Dedifferentiated amniotic fluid mesenchymal stem cell (primary cell): ENCODE measurements around the gene RIN1.
"Not testable (repeated sequence)": the region's sequence is repeated elsewhere in the genome, so short reads cannot be mapped to it uniquely, and the experiment has no call there.

Experiments used
- DNase-seq: peaks from one replicate; pipeline ENCODE4 v3.0.0-alpha.2; 2016; ENCODE audit errors: extremely low spot score

The RIN1 gene

DNA sequence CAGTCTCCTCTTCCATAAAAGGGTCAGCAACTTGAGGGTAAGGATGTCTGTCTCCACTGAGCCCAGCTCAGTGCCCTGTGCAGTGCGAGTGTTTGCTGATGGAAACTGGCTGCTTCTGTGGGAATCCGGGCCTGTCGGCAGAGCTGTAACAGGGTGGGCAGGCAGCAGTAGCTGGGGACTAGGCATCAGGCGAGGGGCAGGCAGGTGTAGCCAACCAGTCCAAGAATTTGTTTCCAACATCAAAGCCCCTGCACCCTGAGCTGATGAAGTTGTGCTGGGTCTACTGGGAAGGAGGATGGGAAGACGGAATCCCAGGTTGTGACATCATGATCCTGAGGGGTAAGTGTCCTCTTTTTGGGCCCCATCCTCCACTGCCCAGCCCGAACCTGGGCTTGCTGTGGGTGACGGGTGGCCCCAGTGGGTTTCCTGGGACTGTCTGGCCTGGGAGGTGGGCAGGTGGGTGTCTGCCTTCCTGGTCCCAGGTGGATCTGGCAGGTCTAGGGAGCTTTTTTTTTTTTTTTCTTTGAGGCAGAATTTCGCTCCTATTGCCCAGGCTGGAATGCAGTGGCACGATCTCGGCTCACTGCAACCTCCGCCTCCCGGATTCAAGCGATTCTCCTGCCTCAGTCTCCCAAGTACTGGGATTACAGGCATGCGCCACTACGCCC, 24.3 kb upstream of the RIN1 start:
- DNase-seq: no peak

DNA sequence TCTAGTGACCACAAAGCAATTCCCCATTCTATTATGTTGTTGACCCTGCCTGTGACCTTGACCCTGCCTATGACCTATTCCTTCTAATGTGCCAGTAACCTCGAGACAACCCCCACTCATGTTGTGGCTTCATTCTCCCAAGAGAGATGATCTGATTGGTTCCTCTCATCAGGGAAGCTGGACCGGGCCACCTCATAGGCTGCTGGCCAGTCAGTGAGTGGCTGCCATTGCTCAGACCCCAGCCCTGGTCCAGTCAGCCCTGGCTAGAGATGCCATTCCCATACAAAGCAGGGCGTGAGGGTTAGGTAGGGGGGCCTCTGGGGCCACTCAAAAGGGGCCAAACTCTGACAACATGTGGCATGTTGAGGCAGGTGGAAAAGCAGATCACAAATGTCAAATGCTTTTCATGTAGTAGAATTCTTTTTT, 23.4 kb upstream of the RIN1 start:
- no peak for DNase-seq

DNA sequence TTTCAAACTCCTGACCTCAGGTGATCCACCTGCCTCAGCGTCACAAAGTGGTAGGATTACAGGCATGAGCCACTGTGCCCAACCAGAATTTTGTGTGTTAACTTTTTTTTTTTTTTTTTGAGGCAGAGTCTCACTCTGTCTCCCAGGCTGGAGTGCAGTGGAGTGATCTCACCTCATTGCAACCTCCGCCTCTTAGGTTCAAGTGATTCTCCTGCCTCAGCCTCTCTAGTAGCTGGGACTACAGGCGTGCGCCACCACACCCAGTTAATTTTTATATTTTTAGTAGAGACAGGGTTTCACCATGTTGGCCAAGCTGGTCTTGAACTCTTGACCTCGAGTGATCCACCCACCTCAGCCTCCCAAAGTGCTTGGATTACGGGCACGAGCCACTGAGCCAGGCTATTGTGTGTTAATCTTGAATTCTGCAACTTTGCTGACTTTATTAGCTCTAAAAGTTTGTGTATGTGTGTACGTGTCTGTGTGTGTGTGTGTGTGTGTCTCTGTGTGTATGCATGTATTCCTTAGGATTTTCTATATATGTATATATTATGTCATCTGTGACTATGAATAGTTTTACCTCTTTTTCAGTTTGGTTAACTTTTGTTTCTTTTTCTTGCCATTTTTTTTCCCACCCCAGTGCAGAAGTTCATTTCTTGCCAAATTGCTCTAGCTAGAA, 14.5 kb upstream of the RIN1 start:
- DNase-seq: not testable (repeated sequence)

DNA sequence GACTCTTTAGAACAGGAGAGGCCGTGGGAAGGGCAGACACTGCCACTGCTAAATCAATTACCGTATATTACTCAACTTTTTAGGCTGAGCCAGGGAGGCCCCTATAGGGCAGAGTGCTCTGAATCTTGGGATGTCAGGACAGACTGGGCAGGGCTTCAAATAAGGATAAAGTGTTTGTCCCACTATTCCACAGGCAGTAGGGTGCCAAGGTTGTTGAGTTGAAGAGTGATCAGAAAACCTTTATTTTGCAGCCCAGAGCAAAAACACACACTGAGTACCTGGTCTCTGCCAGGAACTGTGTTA, 12.8 kb upstream of the RIN1 start:
- DNase-seq: no peak

DNA sequence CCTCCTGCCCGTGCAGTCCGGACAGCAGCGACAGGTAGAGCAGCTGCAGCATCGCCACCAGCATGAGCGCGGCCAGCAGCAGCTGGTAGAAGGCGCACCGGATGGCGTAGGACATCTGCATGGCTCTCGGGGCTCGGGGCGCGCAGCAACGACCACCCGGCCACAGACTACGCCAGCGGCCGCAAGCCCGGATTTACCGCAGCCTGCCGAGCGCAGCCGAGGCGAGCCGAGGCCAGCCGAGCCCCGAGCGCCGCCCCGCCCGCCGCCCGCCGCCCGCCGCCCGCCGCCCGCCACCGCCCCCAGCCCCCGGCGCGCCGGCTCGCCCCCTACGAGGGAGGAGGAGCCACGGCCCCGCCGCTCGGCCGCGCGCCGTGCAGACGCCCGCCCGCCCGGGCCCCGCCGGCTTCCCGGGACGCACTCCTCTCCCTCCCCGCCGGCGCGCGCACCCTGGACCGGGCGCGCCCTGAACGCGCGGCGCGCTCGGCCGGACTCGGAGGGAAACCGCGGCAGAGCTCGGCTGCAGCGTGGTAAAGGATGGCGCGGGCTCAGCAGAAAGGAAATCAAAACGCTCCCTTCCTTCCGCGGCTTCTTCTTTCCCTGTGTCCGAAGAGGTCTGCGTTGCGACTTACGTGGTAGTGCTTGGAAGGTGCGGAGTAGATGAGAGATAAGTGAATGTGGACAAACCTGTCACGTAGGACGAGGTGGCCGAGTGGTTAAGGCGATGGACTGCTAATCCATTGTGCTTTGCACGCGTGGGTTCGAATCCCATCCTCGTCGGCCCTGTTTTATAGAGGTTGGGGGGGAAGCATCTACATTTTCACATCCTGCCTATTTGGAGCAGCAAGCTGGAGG, 11.4 kb upstream of the RIN1 start, which contains the start of gene B4GAT1:
Gene B4GAT1 (minus strand): TSS at position 205 of the 852 bp plus-strand sequence. CDS start 84 bp downstream, at position 121.
- peak; percentile 92 for DNase-seq

DNA sequence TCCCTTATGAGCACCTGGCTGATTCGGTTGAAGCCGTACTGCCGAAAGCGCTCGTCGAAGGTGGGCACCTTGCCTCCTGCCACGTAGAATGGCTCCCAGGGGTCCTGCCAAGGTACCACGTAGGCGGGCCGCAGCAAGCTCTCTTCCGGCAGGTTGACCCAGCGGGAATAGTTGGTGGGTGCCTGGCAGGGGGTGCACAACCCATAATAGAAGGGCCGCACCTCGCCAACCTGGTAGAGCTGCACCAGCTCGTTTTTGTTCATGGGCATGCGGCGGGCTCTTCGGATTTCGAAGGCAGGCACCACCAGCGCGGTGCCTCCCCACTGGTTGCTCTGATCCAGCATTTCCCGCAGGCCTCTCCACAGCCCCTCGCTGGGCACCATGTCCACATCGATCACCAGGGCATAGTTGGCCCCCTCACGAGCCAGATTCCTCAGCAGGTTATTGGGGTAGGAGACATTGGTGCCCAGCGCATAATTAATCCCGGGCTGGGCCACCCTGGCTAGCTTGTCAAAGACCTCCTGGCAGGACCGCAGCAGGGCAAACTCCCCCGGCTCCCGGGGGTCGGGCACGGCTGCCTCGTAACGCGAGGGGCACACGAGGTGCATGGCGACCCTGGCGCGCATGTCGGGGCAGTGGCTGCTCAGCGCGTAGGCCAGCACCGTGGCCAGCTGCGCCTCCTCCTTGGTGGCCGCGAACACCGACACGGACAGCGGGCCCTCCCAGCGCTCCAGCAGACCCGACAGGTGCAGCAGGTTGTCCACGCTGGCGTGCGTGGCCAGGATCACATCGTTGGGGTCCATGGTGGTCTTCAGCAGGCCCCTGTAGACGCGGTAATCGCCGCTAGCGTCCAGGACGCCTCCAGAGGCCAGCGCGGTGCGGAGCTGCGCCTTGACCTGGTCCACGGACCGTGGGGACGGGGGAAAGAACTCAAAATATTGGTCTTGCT, 10.5 kb upstream of the RIN1 start:
- no peak for DNase-seq

DNA sequence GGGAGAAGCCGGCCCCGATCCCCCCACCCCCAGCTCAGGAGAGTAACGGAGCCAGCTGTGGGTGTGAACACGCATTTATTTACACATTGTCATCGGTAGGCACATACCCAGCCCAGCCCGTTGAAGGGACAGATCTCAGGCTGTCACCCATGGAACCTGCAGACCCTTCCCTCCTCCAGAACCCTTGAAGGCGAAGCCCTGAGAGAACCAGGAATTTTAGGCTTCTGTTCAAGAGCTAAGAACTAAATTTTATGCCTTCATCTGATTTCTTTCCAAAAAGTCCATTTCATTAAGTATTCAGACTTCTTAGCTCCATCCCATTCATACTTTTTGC, 9.0 kb upstream of the RIN1 start:
- DNase-seq: no peak

DNA sequence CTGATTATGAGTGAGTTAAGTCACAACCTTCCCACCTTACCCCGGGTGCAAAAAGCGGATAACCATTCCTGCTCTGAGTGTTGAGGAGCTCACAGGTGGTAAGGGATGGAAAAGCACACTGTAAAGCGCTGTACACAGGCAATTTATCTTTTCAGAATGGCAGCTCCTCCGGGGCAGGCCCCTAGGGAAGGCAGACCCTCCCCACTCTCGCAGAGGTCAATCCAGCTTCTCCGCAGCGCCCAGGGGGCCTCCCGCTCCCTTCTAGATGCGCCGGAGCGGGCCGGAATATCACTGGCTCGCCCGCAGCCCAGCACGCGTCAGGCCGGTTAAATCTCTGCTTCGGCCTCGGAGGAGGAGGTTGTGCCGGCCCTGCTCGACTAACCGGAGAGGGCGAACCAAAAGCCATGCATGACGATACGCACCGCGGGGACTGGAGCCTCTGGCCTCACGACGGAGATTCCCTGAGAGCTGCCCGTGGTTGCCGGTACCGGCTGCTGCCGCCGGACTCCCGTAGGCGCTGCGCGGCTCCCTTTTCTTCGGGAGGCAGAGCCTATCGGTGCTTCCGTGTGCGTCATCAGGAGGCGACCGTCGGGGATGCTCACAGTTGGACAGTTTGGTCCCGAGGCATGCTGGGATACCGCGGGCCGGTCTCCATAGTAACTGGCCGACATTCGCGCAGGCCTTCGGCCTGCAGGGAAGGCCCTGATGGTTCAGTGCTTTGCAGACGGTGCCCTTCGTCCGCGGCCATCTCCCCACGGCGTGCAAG, 8.5 kb upstream of the RIN1 start, which contains the start of gene BRMS1:
Gene BRMS1 (minus strand): TSS at position 555 of the 766 bp plus-strand sequence. CDS start 2,870 bp downstream, outside the sequence.
- DNase-seq: peak; percentile 96

DNA sequence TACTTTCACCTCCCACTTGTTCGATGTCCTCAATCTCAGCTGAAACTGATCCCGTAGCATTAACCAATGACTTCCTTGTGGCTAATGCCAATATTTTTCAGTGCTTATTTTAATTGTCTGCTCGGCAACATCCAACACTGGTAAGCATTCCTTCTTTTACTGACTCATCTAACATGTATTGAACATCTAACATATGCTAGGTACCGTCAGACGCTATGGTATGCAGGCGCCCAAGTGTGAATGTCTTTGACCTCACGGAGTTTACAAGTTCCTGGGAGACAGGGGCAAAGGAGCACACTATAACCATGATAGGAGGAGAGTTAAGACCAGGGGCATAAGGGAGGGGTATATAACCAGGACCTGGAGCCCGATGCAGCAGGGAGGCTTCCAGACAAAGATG, 6.9 kb upstream of the RIN1 start:
- DNase-seq: no peak

DNA sequence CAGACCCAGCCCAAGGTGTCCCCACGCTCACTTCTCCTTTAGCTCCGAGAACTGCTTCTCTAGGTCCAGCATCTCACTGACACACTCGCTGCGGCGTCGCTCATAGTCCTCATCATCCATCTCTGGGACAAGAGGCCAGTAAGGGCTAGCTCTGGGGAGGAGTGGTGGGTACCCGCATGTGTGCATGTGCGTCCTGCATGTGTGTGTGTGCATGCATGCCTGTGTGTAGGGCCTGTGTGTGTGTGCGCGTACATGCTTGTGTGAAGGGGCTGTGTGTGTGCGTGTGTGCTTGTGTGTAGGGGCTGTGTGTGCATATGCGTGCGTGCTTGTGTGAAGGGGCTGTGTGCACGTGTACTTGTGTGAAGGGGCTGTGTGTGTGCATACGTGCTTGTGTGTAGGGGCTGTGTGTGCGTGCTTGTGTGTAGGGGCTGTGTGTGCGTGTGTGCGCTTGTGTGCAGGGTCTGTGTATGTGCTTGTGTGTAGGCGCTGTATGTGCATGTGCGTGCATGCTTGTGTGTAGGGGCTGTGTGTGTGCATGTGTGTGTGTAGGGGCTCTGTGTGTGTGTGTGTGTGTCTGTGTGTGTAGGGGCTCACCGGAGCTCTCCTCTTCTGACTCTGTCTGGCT, 5.4 kb upstream of the RIN1 start:
- DNase-seq: no peak

DNA sequence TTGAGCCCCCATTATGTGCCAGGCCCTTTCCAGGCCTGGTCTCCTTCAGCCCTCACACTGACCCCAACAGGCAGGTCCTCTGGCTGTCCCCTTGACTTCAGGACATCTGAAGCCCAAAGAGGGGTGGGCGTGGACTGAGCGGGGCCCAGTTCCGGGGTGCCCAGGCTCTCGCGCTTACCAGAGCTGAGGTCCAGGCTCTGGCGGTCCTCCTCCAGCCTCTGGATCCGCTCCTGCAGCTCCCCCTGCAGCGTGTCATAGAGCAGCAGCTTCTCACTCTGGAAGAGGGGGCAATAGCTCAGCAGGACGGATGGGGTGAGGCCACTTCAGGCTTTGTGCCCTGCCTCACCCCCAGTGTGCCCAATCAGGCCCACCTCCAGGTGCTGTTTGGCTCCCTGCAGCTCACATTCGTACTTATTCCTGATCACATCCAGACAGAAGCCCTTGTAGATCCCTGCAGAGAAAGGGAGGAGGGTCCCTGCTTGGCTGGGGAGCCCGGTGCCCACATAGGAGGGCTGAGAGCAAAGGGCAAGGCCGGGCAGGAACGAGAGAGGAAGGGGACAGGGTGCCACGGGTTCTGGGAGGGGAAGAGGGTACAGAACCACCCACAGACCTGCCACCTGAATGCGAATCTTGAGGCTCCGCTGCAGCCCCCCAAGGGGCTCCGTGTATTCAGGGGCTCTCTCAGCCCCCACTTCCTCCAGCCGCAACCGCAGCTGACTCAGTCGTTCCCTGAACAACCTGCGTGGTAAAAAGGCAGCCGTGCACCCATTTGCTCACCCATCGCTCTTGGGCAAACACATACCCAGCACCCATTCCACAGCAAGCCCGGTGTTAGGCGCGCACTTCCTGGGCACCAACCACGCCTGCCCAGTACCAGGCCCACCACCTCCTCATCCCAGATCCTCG, 4.6 kb upstream of the RIN1 start:
- no peak for DNase-seq

DNA sequence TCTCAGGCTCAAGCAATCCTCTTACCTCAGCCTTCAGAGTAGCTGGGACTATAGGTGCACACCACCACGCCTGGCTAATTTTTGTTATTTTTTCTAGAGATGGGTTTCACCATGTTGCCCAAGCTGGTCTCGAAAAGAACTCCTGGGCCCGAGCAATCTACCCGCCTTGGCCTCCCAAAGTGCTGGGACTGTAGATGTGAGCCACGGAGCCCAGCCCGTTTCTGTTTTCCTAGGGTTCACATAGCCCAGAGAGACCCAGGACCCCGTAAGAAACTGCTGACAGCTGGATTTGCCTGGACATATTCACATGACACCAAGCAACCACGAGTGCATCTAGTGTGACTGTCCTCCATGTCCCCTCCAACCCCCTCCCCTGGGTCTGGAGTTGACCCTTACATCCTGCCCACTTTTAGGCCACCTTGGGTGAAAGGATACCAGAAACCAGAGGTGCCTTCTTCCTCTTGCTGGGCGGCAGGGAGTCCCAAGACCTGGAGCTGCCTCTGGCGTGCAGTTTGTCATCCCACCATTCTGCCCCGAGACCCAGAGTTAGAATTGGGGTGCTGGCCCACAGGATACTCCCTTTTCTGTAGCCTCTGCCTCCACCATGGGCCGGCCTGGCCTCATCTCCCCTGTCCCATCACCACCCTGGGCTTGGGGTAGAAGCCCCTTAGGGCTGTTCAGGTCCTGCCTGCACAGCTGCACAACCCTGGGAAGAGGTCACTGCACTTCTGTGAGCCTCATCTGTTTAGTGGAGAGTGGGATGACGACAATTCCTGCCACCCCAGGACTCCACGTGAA, 3.7 kb upstream of the RIN1 start:
- no peak for DNase-seq

DNA sequence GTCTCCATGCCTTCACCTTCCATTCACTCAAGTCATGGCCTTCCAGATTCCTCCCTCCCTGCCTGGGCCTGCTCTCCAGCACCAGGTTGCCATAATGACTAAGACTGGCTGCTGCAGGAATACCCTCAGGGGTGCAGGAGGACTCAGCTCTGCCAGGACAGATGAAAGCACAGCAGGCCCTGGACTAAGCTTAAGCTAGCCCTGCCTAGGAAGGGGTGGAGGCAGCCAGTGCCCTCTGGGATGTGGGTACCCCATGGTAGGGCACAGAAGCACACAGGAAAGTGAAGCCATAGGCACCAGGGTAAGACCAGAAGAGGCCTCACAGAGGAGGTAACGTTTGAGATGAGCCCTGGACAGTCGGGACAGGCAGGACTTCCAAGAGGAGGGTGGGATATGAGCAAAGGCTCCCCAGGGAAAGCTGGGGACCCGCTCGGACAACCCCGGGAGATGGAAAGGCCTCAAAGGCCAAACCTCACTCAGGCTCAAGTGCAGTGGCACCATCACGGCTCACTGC, 3.0 kb upstream of the RIN1 start:
- DNase-seq: no peak

DNA sequence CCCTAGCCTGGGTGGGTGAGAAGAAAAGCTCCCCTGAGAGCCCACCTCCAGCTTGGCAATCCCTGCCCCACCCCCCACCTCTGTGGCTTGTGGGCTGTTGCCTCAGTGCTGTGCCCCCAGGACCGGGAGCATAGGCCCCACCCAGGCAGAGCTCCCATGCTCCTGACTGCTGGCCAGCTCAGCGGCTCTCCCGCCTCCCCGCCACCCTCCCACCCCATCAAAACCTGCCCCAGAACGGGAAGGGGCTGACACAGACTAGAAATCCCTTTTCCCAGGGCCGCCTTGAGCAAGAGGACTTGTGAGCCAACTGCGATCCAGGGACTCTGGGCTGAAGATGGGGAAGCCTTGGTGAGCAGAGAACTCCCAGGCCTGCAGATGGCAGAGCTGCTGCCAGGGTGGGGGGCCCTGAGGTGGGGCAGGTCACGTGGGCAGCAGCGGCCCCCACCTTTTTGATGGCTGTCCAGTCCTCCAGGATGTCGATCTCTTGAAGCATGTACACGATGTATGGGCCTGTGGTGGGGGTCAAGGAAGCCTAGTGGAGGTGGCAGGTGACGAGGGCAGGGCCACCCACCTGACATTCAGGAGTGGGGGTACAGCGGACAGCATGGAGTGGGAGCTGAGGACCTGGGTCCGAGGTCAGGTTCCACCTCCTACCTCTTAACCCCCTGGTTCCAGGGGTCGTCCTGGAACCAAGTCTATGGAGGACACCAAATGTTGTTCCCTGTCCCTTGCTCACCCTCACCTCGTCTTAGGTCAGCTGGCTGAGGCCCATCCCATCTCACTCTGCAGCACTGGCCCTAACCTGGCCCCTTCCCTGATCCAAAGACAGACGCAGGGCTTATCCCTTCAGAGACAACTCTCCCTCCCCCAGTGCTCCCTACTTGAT, 2.3 kb upstream of the RIN1 start:
- DNase-seq: no peak

DNA sequence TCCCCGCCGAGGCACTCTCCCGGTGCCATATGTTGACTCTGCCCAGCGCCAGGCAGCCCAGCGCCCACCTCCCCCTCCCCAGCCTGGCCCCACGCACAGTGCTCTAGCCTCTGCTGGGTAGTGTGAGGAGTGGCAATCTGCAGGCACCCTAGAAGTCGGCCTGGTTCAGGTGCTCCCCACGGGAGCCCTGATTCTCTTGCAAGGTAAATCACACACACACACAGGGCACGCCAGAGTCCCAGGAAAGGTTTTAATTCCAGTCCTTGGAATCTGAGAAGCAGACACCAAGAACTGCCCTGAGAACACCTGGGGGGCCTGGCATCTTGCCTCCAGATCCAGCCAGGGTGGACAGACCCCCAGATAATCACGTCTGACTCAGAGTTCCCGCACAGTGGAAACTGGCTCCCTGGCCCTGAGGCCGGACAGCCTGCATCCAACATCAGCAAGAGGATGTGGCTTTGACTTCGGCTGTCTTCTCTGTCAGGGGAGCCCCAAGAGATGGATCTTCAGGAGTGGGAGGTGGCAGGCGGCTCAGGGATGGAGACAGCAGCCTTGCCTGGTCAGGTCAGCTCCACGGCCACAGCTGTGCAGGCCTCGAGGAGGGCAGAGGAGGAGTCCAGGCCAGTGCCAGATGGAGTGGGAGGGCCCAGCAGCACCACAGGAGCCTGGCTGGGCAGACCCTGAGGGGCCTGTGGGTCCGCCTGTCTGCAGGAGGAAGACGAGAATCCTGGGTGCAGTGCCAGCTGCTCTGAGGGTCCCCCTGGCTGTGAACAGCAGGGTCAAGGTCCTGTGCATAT, 1.1 kb upstream of the RIN1 start:
- DNase-seq: no peak

DNA sequence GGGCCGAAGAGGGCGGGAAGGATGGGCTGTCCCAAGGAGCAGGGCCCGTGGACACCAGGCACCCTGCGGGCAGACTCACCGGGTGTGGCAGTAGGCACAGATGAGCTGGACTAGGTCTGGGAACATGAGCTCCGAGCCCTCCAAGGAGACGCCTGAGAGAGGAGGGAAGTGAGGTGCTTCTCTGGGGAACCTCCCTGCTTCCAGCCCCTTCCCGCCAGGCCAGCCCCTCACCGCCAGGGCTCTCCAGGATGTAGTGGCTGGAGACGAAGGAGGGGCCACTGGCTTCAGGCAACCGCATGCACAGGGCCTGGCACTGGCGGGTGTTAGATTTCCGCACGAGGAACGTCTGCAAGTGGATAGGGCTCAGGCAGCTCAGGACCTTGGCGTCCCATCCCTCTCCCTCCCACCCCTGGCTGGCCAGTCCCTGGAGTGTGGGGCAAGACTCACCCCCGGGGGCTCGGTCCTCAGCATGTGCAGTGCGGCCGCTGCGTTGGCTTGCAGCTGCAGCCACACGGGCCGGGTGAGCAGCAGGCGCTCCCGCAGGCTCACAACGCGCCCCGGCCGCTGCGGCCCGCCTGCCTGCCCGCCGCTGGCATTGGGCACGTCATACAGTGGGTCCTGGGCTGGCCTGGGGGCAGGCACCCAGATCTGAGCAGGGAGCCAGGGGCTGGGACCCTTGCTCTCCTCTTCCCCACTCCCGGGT, 552 bp downstream of the RIN1 start:
- DNase-seq: no peak
